Mammary epithelial cell (primary cell): Measurements from ENCODE around the gene ELP2.

Experiments
- CTCF ChIP-seq, 2 donors: IDR thresholded peaks in 1 of 2; conservative IDR thresholded peaks in 1 of 2; 2 replicates each; pipeline ENCODE4 v1.5.1; 2011 to 2012; ENCODE audit warnings: inconsistent platforms in 2 of 2, low read length in 2 of 2, mild to moderate bottlenecking in 2 of 2, control low read depth in 1 of 2, low read depth in 1 of 2; ENCODE audit not compliant: insufficient read depth in 1 of 2; ENCODE audit errors: extremely low read depth in 1 of 2
- EZH2 ChIP-seq: IDR thresholded peaks from 2 replicates; pipeline ENCODE4 v1.6.1; 2012; ENCODE audit warnings: low read length, inconsistent platforms, borderline replicate concordance

GRCh38 chr18:36155851-36156757 lies 26.4 kb downstream of the ELP2 start:
- no peak for TF ChIP-seq CTCF (conservative IDR thresholded peaks at IDR 0.05 in 1 of 2, IDR thresholded peaks at IDR 0.05 in 1 of 2; ENCODE audit: extremely low read depth in 1 of 2, insufficient read depth in 1 of 2, low read depth in 1 of 2, low read length in 2 of 2)
- TF ChIP-seq EZH2 = no peak
